ENCODE results near the gene PTPN3. TPM values are rescaled to one million over a fixed set of nuclear protein-coding genes. Genes with fewer than 3 reads are reported as not detected.

PTPN3 gene
- total RNA-seq, 1 donor from 2014 or later = 0.62 TPM

DNA sequence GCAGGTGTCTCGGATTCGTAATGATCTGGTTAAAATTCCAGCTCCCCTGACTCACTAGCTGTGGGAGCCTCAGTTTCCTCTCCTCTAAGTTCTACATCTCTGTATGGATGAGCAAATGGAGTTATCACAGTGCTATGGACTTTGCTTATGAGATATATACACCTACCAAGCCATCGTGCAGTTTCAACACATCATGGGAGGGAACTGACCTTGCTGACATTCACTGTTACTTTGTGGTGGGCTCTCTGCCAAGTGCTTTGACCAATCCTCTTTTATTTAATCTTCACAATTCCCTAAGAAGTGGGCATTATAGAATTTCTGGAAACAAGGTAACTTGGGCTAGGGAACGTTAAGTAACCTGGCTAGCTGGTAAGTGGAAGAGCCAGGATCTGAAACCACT is 70.2 kb downstream of the PTPN3 start:
- Mint-ChIP-seq H3K27ac (ENCODE audit: unreplicated experiment) (no peak overlapping the region), H3K9me3 (ENCODE audit: unreplicated experiment) (no peaks in the 10 kb centered on the region), H3K4me1 (ENCODE audit: unreplicated experiment) (no peaks in the 10 kb centered on the region), H3K36me3 (ENCODE audit: low read depth, unreplicated experiment) (no peaks in the 10 kb centered on the region), H3K4me3 (ENCODE audit: unreplicated experiment) (no peak overlapping the region), H3K27me3 (ENCODE audit: unreplicated experiment) (peaks cover 2% of the 10 kb centered on the region)
- TF ChIP-seq, protein P1, sequence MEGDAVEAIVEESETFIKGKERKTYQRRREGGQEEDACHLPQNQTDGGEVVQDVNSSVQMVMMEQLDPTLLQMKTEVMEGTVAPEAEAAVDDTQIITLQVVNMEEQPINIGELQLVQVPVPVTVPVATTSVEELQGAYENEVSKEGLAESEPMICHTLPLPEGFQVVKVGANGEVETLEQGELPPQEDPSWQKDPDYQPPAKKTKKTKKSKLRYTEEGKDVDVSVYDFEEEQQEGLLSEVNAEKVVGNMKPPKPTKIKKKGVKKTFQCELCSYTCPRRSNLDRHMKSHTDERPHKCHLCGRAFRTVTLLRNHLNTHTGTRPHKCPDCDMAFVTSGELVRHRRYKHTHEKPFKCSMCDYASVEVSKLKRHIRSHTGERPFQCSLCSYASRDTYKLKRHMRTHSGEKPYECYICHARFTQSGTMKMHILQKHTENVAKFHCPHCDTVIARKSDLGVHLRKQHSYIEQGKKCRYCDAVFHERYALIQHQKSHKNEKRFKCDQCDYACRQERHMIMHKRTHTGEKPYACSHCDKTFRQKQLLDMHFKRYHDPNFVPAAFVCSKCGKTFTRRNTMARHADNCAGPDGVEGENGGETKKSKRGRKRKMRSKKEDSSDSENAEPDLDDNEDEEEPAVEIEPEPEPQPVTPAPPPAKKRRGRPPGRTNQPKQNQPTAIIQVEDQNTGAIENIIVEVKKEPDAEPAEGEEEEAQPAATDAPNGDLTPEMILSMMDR (IDR thresholded peaks at IDR 0.05; ENCODE audit: unreplicated experiment) = no peak
- DNase-seq (ENCODE audit: low spot score) = no peak

- Mint-ChIP-seq H3K27me3 (ENCODE audit: unreplicated experiment) (peaks cover 2% of the 10 kb centered on the region), H3K4me1 (ENCODE audit: unreplicated experiment) (no peaks in the 10 kb centered on the region), H3K4me3 (ENCODE audit: unreplicated experiment) (no peak overlapping the region), H3K27ac (ENCODE audit: unreplicated experiment) (no peak overlapping the region), H3K9me3 (ENCODE audit: unreplicated experiment) (no peaks in the 10 kb centered on the region), H3K36me3 (ENCODE audit: low read depth, unreplicated experiment) (no peaks in the 10 kb centered on the region)
- DNase-seq (ENCODE audit: low spot score) = no peak
- TF ChIP-seq, protein P1 (IDR thresholded peaks at IDR 0.05; ENCODE audit: unreplicated experiment) = no peak
Observed at GRCh38 chr9:109426626-109427402, 71.3 kb downstream of the PTPN3 start.

DNA sequence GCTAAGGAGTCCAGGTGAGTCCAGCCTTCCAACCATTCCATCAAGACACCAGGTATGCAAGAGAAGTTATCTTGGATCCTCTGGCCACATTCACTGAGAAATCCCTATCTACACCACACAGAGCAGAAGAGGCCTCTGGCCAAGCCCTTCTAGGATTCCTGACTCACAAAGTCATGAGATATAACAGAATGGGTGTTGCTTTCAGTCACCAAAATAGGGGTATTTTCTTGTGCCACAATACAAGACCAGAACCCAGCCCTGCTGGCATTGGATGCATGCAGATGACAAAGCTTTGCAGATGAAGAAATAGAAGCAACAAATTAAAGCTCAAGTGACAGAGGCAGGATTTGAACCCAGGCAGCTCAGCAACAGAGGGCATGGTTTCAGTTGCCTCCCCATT is 73.5 kb downstream of the PTPN3 start:
- Mint-ChIP-seq H3K27me3 (ENCODE audit: unreplicated experiment) (peaks cover 2% of the 10 kb centered on the region), H3K36me3 (ENCODE audit: low read depth, unreplicated experiment) (no peaks in the 10 kb centered on the region), H3K9me3 (ENCODE audit: unreplicated experiment) (no peaks in the 10 kb centered on the region), H3K4me3 (ENCODE audit: unreplicated experiment) (no peak overlapping the region), H3K4me1 (ENCODE audit: unreplicated experiment) (no peaks in the 10 kb centered on the region), H3K27ac (ENCODE audit: unreplicated experiment) (no peak overlapping the region)
- no peak for DNase-seq (ENCODE audit: low spot score)
- TF ChIP-seq, protein P1 (IDR thresholded peaks at IDR 0.05; ENCODE audit: unreplicated experiment) = no peak

- TF ChIP-seq, protein P1 (IDR thresholded peaks at IDR 0.05; ENCODE audit: unreplicated experiment) = no peak
- Mint-ChIP-seq H3K9me3 (ENCODE audit: unreplicated experiment) (no peaks in the 10 kb centered on the region), H3K36me3 (ENCODE audit: low read depth, unreplicated experiment) (no peaks in the 10 kb centered on the region), H3K4me3 (ENCODE audit: unreplicated experiment) (no peak overlapping the region), H3K27me3 (ENCODE audit: unreplicated experiment) (peaks cover 2% of the 10 kb centered on the region), H3K4me1 (ENCODE audit: unreplicated experiment) (no peaks in the 10 kb centered on the region), H3K27ac (ENCODE audit: unreplicated experiment) (no peak overlapping the region)
- DNase-seq (ENCODE audit: low spot score) = no peak
Observed at GRCh38 chr9:109423877-109424276, 74.2 kb downstream of the PTPN3 start.

GRCh38 chr9:109422641-109423040 is 75.5 kb downstream of the PTPN3 start:
- H3K27ac Mint-ChIP-seq (ENCODE audit: unreplicated experiment) = no peak overlapping the region
- H3K36me3 Mint-ChIP-seq (ENCODE audit: low read depth, unreplicated experiment) = no peaks in the 10 kb centered on the region
- TF ChIP-seq, protein P1 (IDR thresholded peaks at IDR 0.05; ENCODE audit: unreplicated experiment) = no peak
- peaks cover 2% of the 10 kb centered on the region for H3K27me3 Mint-ChIP-seq (ENCODE audit: unreplicated experiment)
- H3K4me3 Mint-ChIP-seq (ENCODE audit: unreplicated experiment) = no peak overlapping the region
- H3K4me1 Mint-ChIP-seq (ENCODE audit: unreplicated experiment) = no peaks in the 10 kb centered on the region
- H3K9me3 Mint-ChIP-seq (ENCODE audit: unreplicated experiment) = no peaks in the 10 kb centered on the region
- DNase-seq (ENCODE audit: low spot score) = no peak

All from endothelial cell (in vitro differentiated cells).